Measurements from ENCODE around the gene CARMIL1.

DNA sequence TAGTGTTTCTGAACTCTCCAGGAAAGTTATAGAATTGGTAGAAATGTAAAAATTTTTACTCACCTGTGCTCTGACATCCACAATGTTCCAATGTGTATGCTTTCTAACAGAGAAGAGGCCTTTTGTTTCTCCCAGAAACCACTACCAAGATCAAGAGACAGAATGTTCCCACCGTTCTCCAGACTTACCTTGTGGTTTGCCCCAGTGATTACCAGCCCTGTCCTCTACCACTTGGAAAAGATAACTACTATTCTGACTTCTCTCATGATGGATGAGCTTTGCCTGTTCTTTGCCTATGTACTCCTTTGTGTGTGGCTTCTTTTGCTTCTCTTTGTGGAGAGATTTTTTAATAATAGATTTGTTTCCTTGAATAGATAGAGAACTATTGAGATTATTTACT, 199.8 kb downstream of the CARMIL1 start:
- TF ChIP-seq, protein P1, sequence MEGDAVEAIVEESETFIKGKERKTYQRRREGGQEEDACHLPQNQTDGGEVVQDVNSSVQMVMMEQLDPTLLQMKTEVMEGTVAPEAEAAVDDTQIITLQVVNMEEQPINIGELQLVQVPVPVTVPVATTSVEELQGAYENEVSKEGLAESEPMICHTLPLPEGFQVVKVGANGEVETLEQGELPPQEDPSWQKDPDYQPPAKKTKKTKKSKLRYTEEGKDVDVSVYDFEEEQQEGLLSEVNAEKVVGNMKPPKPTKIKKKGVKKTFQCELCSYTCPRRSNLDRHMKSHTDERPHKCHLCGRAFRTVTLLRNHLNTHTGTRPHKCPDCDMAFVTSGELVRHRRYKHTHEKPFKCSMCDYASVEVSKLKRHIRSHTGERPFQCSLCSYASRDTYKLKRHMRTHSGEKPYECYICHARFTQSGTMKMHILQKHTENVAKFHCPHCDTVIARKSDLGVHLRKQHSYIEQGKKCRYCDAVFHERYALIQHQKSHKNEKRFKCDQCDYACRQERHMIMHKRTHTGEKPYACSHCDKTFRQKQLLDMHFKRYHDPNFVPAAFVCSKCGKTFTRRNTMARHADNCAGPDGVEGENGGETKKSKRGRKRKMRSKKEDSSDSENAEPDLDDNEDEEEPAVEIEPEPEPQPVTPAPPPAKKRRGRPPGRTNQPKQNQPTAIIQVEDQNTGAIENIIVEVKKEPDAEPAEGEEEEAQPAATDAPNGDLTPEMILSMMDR (IDR thresholded peaks at IDR 0.05) = no peak
- no peak for TF ChIP-seq POLR2A (IDR thresholded peaks at IDR 0.05)
